ENCODE results near the gene HNRNPA1. TPM values are rescaled to one million over a fixed set of nuclear protein-coding genes. Genes with fewer than 3 reads are reported as not detected.
A peak's percentile ranks its signal among the peaks of the same experiment; 100 is the strongest.

Gene HNRNPA1
- total and polyA plus RNA-seq, 9 of the 15 experiments (the other 6 are each of a cell fraction or from before 2014, with no cell fraction given) = 1,166 to 2,703 (median 1,815) TPM

GRCh38 chr12:54280468-54281260, at the start of gene HNRNPA1 (continued):
- TF ChIP-seq ZNF280A (IDR thresholded peaks at IDR 0.05; ENCODE audit: low read depth, partially characterized antibody) = no peak
- no peak for TF ChIP-seq BRCA1 (IDR thresholded peaks at IDR 0.05)
- no peak for TF ChIP-seq BRCA1 (CRISPR knock-in tag; IDR thresholded peaks at IDR 0.05)
- no peak for TF ChIP-seq DNMT1 (IDR thresholded peaks at IDR 0.05)
- no peak for TF ChIP-seq UBTF (IDR thresholded peaks at IDR 0.05; ENCODE audit: borderline replicate concordance in 1 of 2, low read depth in 2 of 2, low read length in 2 of 2)
- no peak for TF ChIP-seq CCAR2 (IDR thresholded peaks at IDR 0.05; ENCODE audit: low read depth, low read length)
- TF ChIP-seq KAT8 (IDR thresholded peaks at IDR 0.05; ENCODE audit: low read depth) = peak; percentile 70; the same call in 1 of the 2 replicates
- 0 out of 2 replicates have a peak, but pooled peaks have one; percentile 14 for TF ChIP-seq RFX7 (CRISPR knock-in tag; IDR thresholded peaks at IDR 0.05)
- no peak for TF ChIP-seq USF2 (CRISPR knock-in tag; IDR thresholded peaks at IDR 0.05)
- no peak for TF ChIP-seq CCNT2 (IDR thresholded peaks at IDR 0.05; ENCODE audit: borderline replicate concordance, extremely low read depth, insufficient read length, low read depth, low read length)
- TF ChIP-seq ZNF717 (CRISPR knock-in tag; IDR thresholded peaks at IDR 0.05) = 0 out of 2 replicates have a peak, but pooled peaks have one; percentile 46
- TF ChIP-seq MAFF (IDR thresholded peaks at IDR 0.05; ENCODE audit: low read length) = no peak
- peak; percentile 89; the same call in 1 of the 2 replicates for TF ChIP-seq ZHX1 (conservative IDR thresholded peaks at IDR 0.05; ENCODE audit: low read length)
- peak; percentile 54 for TF ChIP-seq ZNF740 (CRISPR knock-in tag; IDR thresholded peaks at IDR 0.05)
- TF ChIP-seq ZNF740 (tag; IDR thresholded peaks at IDR 0.05) = no peak; a peak in 1 of 4 replicates
- peak; percentile 76 for TF ChIP-seq SIN3B (IDR thresholded peaks at IDR 0.05; ENCODE audit: low read depth)
- TF ChIP-seq NCOA2 (IDR thresholded peaks at IDR 0.05; ENCODE audit: partially characterized antibody in 2 of 2) = no peak
- TF ChIP-seq EZH2 (IDR thresholded peaks at IDR 0.05; ENCODE audit: borderline replicate concordance, low read depth, low read length) = no peak

Measured in K562 (cell line).